GM19238 (cell line): ENCODE results near the gene EPHA7.

ENCODE experiments used
- DNase-seq: peaks from one replicate; pipeline ENCODE4 v3.0.0; 2011; ENCODE audit warnings: low spot score; ENCODE audit not compliant: insufficient read length

Gene EPHA7

GRCh38 chr6:93393554-93394074 is 25.7 kb downstream of the EPHA7 start:
- DNase-seq = no peak

GRCh38 chr6:93392797-93393196 is 26.6 kb downstream of the EPHA7 start:
- no peak for DNase-seq

GRCh38 chr6:93391965-93392364 is 27.4 kb downstream of the EPHA7 start:
- DNase-seq = no peak

GRCh38 chr6:93389192-93389591 is 30.2 kb downstream of the EPHA7 start:
- no peak for DNase-seq

- DNase-seq = no peak
Observed at GRCh38 chr6:93388070-93388469, 31.3 kb downstream of the EPHA7 start.

GRCh38 chr6:93376026-93376540 is 43.3 kb downstream of the EPHA7 start:
- no peak for DNase-seq

GRCh38 chr6:93373445-93373844 is 45.9 kb downstream of the EPHA7 start:
- no peak for DNase-seq

GRCh38 chr6:93371756-93372155 is 47.6 kb downstream of the EPHA7 start:
- no peak for DNase-seq

GRCh38 chr6:93369586-93370134 is 49.7 kb downstream of the EPHA7 start:
- no peak for DNase-seq

GRCh38 chr6:93366506-93366905 is 52.9 kb downstream of the EPHA7 start:
- DNase-seq = no peak

GRCh38 chr6:93365445-93365844 is 53.9 kb downstream of the EPHA7 start:
- DNase-seq = no peak

GRCh38 chr6:93358435-93358834 is 60.9 kb downstream of the EPHA7 start:
- no peak for DNase-seq

GRCh38 chr6:93352604-93353003 is 66.8 kb downstream of the EPHA7 start:
- DNase-seq = no peak

GRCh38 chr6:93351222-93351621 is 68.1 kb downstream of the EPHA7 start:
- DNase-seq = no peak

- no peak for DNase-seq
Observed at GRCh38 chr6:93350774-93351173, 68.6 kb downstream of the EPHA7 start.

- DNase-seq = no peak
Observed at GRCh38 chr6:93344333-93344835, 75.0 kb downstream of the EPHA7 start.

- no peak for DNase-seq
Observed at GRCh38 chr6:93343476-93343875, 75.9 kb downstream of the EPHA7 start.

- no peak for DNase-seq
Observed at GRCh38 chr6:93341900-93342613, 77.3 kb downstream of the EPHA7 start.

- no peak for DNase-seq
Observed at GRCh38 chr6:93337772-93338394, 81.5 kb downstream of the EPHA7 start.

GRCh38 chr6:93337014-93337413 is 82.3 kb downstream of the EPHA7 start:
- DNase-seq = no peak

GRCh38 chr6:93329301-93330000 is 89.9 kb downstream of the EPHA7 start:
- DNase-seq = no peak

GRCh38 chr6:93327857-93328256 is 91.5 kb downstream of the EPHA7 start:
- DNase-seq = no peak
